SW480 (cell line): ENCODE results near the gene DOCK10.
"Not testable (repeated sequence)": the region's sequence is repeated elsewhere in the genome, so short reads cannot be mapped to it uniquely, and the experiment has no call there.

ENCODE experiments used
- DNase-seq: peaks from one replicate; pipeline ENCODE4 v3.0.0-alpha.2; 2016; ENCODE audit warnings: low spot score

The DOCK10 gene

DNA sequence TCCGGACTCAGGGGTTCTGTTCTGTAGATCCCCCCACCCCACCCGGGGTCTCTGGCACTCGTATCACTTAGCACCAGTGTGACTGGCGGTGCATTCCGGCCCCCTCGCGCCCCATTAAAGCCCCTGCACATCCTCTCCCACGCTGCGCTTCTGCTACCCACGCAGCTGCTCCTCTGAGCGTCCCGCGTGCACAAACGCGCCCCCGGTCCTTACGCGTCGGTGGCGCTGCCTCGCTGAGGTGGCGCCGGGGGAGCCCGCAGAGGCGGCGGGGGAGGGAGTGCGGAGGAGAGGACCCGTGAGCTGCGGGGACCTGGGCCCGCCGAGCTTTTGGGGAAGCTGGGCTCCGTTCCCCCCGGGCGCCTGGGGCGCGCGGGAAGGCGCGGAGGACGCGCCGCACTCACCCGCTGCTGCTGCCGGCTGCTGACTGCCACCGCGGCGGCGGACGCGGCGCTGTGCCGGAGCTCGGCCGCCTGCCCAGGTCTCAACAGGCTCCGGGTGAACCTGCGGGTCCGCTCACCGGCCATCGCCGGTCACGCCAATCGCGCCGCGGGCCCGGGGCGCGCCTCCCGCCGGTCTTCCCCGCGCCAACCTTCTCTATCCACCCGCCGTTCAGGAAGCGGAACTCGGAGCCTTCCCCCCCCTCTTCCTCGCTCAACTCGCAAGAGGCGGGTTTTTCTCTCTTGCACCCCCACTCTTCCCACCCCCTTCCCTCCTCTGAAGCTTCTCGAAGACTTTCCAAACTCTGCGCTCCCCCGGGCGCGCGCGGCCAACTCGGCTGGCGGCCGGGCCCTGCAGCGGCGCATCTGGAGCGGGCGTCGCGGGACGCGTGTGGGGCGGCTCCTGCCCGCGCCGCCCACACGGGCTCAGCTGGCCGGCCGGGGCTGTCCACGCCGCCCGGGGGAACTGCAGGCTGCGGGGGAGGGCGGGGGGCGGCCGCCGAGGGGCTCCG is at the start of gene DOCK10:
Gene DOCK10 (minus strand): TSS at position 618 of the 949 bp plus-strand sequence. CDS start 94 bp downstream, at position 524.
- DNase-seq = no peak

GRCh38 chr2:225091336-225091735 is 49.1 kb upstream of the DOCK10 start:
- DNase-seq = no peak

DNA sequence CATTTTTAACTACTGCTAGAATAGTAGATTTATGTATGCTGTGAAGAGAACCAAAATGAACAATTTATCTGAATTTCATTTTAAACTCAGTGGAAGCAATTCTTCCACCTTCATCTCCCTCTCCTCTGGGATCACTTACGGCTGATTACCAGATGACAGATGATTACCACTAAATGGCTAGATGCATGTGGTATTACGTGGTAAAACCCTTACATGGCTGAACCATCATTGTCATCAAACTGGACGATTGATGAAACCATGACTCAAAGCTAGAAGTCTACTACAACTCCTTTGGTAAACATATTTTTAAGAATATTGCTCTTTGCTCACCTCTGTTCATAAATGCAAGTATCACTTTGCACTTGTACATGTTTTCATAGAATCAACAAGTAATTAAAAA is 48.5 kb upstream of the DOCK10 start:
- no peak for DNase-seq

GRCh38 chr2:225086915-225087314 is 44.6 kb upstream of the DOCK10 start:
- DNase-seq = no peak

DNA sequence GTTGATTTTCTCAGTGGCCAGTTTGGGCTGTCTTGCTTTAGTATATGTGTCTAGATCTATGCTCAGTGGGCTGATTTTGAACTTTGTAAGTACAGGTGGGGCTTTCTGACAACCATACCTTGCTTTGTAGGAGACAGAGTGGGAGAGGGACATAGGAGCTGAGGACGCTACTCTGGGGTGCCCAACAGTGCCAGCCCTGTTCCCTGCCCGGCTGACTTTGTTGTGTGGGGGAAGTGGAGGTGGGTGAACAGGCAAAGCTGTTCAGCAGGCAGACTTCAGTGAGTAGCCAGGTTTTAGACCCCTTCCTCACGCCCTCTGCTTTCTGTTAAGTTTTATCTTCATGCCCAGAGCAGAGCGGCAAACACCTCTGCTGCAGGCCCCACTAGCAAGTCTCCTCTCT is 44.2 kb upstream of the DOCK10 start:
- no peak for DNase-seq

- DNase-seq = no peak
These were observed 41.0 kb upstream of the DOCK10 start for GRCh38 chr2:225083276-225083675.

DNA sequence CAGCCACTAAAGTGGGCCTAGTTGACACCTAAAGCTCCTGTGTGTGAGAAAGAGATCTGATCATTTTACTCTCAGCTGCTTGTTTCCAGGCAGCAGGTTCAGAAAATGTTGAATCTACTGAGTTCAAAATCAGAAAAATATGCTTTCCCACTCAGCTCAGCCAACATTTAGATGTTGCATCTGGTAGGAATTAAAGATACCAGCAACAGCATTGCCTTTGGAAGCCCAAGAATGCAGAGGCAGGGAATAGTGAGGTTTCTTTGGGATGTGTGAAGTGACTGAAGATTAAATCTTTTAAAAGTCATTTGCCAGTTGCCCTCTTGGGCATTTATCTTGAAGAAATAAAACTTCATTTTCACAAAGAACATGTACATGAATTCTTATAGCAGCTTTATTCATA is 33.9 kb upstream of the DOCK10 start:
- no peak for DNase-seq

GRCh38 chr2:225074919-225075681 is 32.8 kb upstream of the DOCK10 start:
- DNase-seq = no peak

DNA sequence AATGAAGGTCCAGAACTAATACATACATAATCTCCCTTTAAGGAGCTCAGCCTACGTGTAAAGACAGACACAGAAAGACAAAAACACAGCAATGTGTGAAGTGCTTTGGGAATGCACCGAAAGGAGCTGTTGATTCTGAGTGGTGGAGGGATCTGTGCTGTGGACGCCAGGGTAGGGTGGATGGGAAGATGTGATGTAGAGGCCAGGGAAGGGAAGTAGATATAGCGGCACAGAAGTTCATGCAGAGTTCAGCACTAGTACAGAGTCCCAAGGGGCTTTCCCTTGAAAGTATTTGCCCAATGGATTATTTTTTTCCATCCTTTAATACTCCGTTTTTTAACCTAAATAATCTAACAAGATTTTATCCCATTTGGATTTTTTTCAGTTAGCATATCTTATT is 32.1 kb upstream of the DOCK10 start:
- no peak for DNase-seq

DNA sequence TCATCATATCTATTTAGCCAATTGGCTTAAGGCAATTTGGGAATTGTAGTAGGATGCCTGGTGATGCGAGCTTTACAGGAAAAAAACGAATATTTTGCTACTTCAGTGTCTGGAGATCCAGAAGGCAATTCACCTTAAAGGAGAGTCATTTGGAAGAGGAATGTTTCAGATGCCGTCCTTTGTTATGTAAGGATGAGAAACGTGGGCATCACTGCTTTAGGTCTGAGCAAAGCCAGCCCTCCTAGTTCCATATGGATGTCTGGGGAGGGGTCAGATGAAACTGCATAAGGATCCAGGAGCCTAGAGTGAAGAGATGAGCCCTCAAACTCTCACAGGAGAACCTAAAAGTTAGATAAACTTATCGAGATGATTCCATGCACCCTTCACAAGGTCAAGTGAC is 30.9 kb upstream of the DOCK10 start:
- DNase-seq = no peak

GRCh38 chr2:225072444-225072843 is 30.2 kb upstream of the DOCK10 start:
- no peak for DNase-seq

- DNase-seq = no peak
These were observed 28.5 kb upstream of the DOCK10 start for GRCh38 chr2:225070811-225071210.

GRCh38 chr2:225069966-225070365 is 27.7 kb upstream of the DOCK10 start:
- no peak for DNase-seq

- DNase-seq = no peak
These were observed 27.2 kb upstream of the DOCK10 start for GRCh38 chr2:225069477-225069876.

GRCh38 chr2:225065882-225066281 is 23.6 kb upstream of the DOCK10 start:
- no peak for DNase-seq

GRCh38 chr2:225064928-225065327 is 22.7 kb upstream of the DOCK10 start:
- no peak for DNase-seq

- DNase-seq = no peak
These were observed 22.1 kb upstream of the DOCK10 start for GRCh38 chr2:225064362-225064761.

DNA sequence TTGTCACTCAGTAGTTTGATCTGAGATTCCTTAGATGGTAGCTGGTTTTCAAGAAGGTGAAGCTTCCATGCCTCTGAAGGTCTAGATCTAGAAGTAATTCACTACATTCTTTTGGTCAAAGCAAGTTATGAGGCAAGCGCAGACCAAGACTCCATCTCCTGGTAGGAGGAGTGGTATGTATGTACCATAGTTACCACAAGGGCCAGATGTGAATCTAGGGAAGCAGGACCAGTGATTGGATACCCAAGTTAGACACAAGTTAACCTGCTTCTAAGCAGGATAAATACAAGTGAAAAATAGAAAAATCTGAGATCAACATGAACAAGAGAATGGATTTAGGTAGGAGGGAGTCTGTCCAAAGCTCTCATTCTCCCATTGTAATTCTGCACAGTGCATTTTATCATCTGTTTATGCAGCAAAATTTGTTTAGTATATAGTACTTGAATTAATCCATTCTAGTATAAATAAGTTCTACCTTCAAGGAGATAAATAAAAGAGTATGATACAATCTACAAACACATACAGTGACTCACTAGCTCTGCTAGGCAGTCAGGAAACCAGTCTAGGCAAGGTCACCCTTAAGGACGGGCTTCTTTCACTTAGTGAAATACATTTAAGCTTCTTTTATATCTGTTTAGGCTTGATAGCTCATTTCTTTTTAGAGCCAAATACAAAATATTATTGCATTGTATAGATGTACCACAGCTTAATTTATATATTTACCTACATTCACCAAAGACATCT is 14.2 kb upstream of the DOCK10 start:
- no peak for DNase-seq

GRCh38 chr2:225055714-225056113 is 13.4 kb upstream of the DOCK10 start:
- no peak for DNase-seq

- DNase-seq = no peak
These were observed 10.4 kb upstream of the DOCK10 start for GRCh38 chr2:225052703-225053102.

GRCh38 chr2:225047502-225047901 is 5.2 kb upstream of the DOCK10 start:
- DNase-seq = not testable (repeated sequence)

GRCh38 chr2:225042800-225043167 is 516 bp upstream of the DOCK10 start:
- DNase-seq = no peak
